GM12801 (cell line): ENCODE data around the gene IL17REL.

ENCODE experiments used
- CTCF ChIP-seq: IDR thresholded peaks from one replicate; pipeline ENCODE4 v1.5.1; 2011; ENCODE audit warnings: control low read depth; ENCODE audit not compliant: insufficient read length; ENCODE audit errors: extremely low read depth

Gene IL17REL

GRCh38 chr22:49975543-49976389 lies 36.8 kb downstream of the IL17REL start:
- no peak for TF ChIP-seq CTCF

- no peak for TF ChIP-seq CTCF
Observed at GRCh38 chr22:49973018-49973961, 39.3 kb downstream of the IL17REL start.

- no peak for TF ChIP-seq CTCF
Observed at GRCh38 chr22:49972163-49973017, 40.2 kb downstream of the IL17REL start.

- no peak for TF ChIP-seq CTCF
Observed at GRCh38 chr22:49971232-49972162, 41.1 kb downstream of the IL17REL start.

GRCh38 chr22:49970528-49971231 lies 41.9 kb downstream of the IL17REL start:
- TF ChIP-seq CTCF = no peak
